ENCODE results near the gene SAMD4B.
"Not testable (repeated sequence)": the region's sequence is repeated elsewhere in the genome, so short reads cannot be mapped to it uniquely, and the experiment has no call there.

Gene SAMD4B

DNA sequence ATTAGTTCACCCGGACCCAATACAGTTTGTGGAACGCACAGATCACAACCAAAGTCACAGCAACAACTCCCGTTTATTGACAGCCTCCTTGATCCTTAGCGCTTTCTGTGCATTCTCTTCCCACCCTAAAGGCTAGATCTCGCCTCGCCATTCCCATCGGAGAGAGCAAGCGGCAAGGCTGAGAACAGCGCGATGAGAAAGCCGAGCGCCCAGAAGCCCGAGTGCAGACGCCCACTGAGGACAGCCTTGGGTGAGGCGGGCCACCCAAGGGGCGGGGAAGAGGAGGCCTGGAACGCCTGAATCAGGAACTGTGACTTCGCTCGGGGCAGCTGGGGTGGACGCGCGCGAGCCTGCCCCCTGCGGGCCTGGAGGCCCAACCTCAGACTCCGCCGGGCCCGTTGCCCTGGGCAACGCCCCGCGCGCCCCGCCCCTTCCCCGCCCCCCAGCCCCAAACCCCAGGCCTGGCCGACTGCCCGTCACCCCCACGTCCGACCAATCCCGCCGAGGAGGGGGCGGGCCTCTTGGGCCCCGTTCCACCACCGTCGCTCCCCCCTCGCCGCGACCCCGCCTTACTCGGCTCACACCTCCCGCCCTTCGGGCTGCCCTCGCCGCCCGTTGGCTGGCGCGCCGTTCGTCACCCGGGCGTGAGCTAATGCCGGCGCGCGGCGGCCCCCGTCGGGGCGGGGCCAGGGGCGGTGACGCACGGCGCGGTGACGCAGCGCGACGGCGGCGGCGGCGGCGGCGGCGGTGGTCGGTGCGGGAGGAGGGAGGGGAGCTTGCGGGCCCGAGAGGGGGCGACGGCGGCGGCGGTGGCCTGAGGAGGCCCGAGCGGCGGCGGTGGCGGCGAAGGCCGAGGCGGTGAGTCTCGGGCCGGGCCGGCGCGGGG is at the start of gene SAMD4B:
Gene SAMD4B (plus strand): TSS at position 703 of the 886 bp plus-strand sequence. CDS start 14,473 bp downstream, outside the sequence.
- DNase-seq: peak; percentile 97 to 100 (median 98)

- no peak for DNase-seq
Observed at GRCh38 chr19:39293394-39293793, 48.8 kb upstream of the SAMD4B start.

DNA sequence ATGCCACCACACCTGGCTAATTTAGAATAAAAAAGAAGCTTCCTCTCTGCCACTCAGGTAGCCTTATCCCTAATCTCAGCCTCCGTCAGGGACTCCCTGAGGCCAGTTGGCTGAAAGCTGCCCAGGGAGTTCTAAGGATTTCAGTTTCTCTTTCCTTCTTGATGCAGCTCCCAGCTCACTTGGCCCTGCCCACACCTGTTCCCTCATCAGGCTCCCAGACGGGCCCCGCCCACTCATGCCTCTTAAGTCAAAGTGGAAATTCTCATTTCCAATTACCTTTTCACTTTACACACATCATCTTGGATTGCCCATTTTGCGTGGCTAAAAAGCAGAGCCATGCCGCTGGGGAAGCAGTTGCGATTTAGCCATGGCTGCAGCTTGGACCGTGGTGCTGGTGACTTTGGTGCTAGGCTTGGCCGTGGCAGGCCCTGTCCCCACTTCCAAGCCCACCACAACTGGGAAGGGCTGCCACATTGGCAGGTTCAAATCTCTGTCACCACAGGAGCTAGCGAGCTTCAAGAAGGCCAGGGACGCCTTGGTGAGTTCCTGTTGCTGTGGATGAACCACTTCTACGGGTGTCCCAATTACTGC is 46.1 kb upstream of the SAMD4B start, which contains the start of gene IFNL1:
Gene IFNL1 (plus strand): TSS at position 353 of the 591 bp plus-strand sequence. CDS start 15 bp downstream, at position 368.
- no peak for DNase-seq

DNA sequence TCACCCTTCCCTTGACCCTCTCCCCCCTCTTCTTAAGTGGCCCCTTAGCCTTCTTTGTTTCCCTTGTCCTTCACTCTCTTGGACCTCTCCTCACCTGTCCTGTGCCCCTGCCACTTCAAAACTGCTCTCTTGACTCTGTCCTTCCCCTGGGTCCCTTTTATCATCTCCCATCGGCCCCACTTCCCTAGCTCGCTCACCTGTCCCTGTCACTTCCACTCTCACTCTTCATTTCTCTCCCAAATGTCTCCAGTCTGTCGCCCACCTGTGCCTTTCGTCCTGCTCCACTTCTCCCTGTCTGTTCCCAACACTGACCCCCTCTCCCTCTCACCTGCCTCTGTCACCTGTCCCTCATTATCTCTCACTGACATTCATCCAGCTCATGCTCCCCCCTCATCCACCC is 45.3 kb upstream of the SAMD4B start:
- DNase-seq: no peak

- peak in 1 of 4 experiments; percentile 7 for DNase-seq
Observed at GRCh38 chr19:39297931-39298634, 44.1 kb upstream of the SAMD4B start.

DNA sequence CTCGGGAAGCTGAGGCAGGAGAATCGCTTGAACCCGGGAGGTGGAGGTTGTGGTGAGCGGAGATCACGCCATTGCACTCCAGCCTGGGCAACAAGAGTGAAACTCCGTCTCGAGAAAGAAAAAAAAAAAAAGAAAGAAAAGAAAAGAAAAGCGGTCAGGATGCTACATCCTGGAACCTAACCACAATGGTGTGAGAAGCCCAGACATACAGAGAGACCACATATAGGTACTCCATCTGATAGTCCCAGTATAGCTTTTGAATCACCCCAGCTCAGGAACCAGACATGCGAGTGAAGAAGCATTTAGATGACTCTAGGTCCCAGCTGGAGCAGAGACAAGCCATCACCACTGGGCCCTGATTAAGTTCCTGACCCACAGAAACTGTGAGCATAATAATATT is 42.8 kb upstream of the SAMD4B start:
- DNase-seq: no peak

GRCh38 chr19:39299832-39300231 is 42.4 kb upstream of the SAMD4B start:
- DNase-seq: no peak

DNA sequence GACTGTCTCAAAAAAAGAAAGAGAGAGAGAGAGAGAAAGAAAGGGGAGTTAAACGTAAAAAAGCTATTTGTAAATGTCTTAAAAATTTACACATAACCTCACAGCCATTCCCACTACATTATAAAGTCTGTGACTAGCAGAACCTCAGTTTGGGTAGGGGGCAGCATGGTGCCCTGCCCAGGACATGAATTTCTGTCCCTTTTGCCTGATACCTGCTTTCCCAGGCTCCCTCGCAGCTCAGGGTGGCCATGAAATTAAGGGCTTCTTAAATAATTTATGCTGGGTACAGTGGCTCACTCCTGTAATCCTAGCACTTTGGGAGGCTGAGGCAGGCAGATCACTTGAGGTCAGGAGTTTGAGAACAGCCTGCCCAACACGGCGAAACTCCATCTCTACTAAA is 41.2 kb upstream of the SAMD4B start:
- no peak for DNase-seq

DNA sequence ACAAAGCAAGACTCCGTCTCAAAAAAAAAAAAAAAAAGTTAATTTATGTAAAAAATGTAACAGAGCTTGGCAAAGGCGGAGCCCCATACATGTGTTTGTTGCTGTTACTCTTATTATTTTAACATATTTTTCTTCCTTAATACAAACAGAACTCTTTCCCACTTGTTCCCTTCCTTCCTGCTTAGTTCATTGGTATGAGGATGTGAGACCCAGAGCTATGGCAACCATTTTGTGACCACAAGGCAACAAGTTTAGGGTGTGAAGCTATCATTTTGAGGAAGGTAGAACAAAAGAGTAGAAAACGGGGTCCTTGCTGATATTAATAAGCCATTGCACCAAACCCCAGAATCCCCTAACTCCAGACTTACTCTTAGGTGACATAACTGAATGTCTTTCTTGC is 40.7 kb upstream of the SAMD4B start:
- no peak for DNase-seq

DNA sequence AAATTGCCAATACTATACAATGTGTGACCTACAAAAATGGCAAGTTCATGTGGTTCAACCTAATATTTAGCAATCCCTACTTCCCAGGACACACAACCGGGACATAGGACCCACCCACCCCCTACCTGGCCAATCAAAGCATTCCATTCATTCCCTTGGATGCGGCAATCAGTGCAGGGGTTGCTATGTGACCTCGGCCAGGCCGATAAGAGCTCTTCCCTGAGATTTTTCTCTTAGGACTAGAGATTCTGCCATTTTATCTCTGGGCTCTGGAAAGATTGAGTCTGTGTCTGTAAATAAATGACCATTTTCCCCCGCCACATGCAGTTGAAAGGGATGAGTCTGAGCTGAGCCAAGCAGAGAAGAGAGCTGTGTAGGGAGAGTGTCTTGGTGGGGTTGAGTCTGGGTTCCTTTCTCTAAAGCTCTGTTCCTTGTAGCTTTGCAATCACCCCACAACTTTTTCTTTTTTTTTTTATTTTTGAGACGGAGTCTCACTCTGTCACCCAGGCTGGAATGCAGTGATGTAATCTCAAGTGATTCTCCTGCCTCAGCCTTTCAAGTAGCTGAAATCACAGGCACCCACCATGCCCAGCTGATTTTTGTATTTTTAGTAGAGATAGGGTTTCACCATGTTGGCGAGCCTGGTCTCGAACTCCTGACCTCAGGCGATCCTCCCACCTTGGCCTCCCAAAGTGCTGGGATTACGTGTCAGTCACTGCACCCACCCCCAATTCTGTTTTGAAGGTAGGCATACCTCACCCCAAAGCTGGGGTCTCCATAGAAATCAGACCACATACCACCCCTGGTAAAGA is 38.6 kb upstream of the SAMD4B start:
- no peak for DNase-seq

DNA sequence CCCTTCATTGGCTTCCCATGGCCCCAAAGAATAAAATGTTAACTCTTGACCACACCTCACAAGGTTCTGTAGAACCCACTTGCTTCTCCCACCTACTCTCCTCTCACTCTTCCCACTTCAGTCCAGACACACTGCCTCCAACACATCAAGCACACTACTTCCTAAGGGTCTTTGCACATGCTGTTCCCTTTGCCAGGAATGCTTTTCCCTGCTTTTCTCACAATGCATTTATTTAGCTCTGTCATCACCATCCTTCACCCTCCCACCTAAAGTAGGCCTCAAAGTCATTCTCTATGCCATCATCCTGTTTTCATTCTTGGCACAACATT is 38.1 kb upstream of the SAMD4B start:
- DNase-seq: no peak

- DNase-seq: no peak
Observed at GRCh38 chr19:39304701-39305571, 37.3 kb upstream of the SAMD4B start.

GRCh38 chr19:39306075-39306474 is 36.1 kb upstream of the SAMD4B start:
- DNase-seq: no peak

GRCh38 chr19:39307046-39307821 is 35.0 kb upstream of the SAMD4B start:
- no peak for DNase-seq

GRCh38 chr19:39307822-39308530 is 34.2 kb upstream of the SAMD4B start:
- DNase-seq: no peak

GRCh38 chr19:39308531-39309304 is 33.5 kb upstream of the SAMD4B start:
- no peak for DNase-seq

- DNase-seq: not testable (repeated sequence)
Observed at GRCh38 chr19:39309305-39309670, 32.9 kb upstream of the SAMD4B start.

GRCh38 chr19:39310558-39311311 is 31.5 kb upstream of the SAMD4B start:
- no peak for DNase-seq

Data from activated CD4-positive, CD25-positive, alpha-beta regulatory T cell (primary cell).